Body of pancreas (tissue), 4 donors: Measurements from ENCODE around the gene TCF15.

ENCODE experiments used
- POLR2A ChIP-seq, 3 donors: fragments of 450-650 bp; IDR thresholded peaks; one replicate each; pipeline ENCODE4 v1.6.1; 2016; ENCODE audit warnings: antibody characterized with exemption in 3 of 3, mild to moderate bottlenecking in 2 of 3
- TF ChIP-seq, protein P1 (sequence below), 7 experiments: fragments of 450-650 bp in 4 of 7; fragments of 200-600 bp in 3 of 7; sonication (generic) in 3 of 7; IDR thresholded peaks; one replicate each; pipeline ENCODE4 v1.5.1; 2016 to 2019; ENCODE audit warnings: antibody characterized with exemption in 7 of 7

DNA sequence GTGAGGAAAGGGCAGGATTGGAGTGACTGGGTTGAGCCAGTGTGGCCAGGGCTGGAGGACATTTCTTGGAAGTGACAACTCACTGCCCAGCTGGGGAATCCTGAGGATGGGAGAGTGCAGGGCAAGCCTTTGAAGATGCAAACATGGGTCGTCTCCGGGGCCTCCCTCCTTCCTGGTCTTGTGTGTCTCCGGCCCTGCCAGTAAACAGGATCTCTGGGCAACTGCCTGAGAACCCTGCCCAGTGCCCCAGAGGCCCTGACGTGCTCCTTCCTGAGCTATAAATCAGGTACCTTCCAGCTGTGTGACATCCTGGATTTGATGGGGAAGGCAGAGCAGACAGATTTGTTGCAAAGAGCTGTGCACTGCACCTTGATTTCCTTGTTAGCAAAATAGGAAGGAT is 12.9 kb upstream of the TCF15 start:
- no peak for TF ChIP-seq POLR2A (IDR thresholded peaks at IDR 0.05)
- TF ChIP-seq, protein P1, sequence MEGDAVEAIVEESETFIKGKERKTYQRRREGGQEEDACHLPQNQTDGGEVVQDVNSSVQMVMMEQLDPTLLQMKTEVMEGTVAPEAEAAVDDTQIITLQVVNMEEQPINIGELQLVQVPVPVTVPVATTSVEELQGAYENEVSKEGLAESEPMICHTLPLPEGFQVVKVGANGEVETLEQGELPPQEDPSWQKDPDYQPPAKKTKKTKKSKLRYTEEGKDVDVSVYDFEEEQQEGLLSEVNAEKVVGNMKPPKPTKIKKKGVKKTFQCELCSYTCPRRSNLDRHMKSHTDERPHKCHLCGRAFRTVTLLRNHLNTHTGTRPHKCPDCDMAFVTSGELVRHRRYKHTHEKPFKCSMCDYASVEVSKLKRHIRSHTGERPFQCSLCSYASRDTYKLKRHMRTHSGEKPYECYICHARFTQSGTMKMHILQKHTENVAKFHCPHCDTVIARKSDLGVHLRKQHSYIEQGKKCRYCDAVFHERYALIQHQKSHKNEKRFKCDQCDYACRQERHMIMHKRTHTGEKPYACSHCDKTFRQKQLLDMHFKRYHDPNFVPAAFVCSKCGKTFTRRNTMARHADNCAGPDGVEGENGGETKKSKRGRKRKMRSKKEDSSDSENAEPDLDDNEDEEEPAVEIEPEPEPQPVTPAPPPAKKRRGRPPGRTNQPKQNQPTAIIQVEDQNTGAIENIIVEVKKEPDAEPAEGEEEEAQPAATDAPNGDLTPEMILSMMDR (IDR thresholded peaks at IDR 0.05) = no peak
